ENCODE measurements around the gene CAMK2D.

Gene CAMK2D

GRCh38 chr4:113572620-113573019 is 188.9 kb downstream of the CAMK2D start:
- no peak for DNase-seq (ENCODE audit: extremely low read depth, insufficient read length)
- H3K36me3 ChIP-seq (ENCODE audit: control insufficient read depth, insufficient read depth, low read length), result no peaks in the 10 kb centered on the region
- no peaks in the 10 kb centered on the region for H3K27me3 ChIP-seq (replicated peaks; ENCODE audit: control insufficient read depth, insufficient read depth, low read length)
- H3K4me3 ChIP-seq (replicated peaks; ENCODE audit: low read depth, low read length), result no peak overlapping the region
- no peak for TF ChIP-seq CTCF (IDR thresholded peaks at IDR 0.05; ENCODE audit: insufficient read depth, low read length, poor library complexity, severe bottlenecking)

GRCh38 chr4:113566015-113566795 is 195.3 kb downstream of the CAMK2D start:
- Histone ChIP-seq H3K4me3 (replicated peaks; ENCODE audit: low read depth, low read length) (no peak overlapping the region), H3K27me3 (replicated peaks; ENCODE audit: control insufficient read depth, insufficient read depth, low read length) (no peaks in the 10 kb centered on the region), H3K36me3 (ENCODE audit: control insufficient read depth, insufficient read depth, low read length) (no peaks in the 10 kb centered on the region)
- no peak for TF ChIP-seq CTCF (IDR thresholded peaks at IDR 0.05; ENCODE audit: insufficient read depth, low read length, poor library complexity, severe bottlenecking)
- no peak for DNase-seq (ENCODE audit: extremely low read depth, insufficient read length)

- TF ChIP-seq CTCF (IDR thresholded peaks at IDR 0.05; ENCODE audit: insufficient read depth, low read length, poor library complexity, severe bottlenecking), result no peak
- H3K27me3 ChIP-seq (replicated peaks; ENCODE audit: control insufficient read depth, insufficient read depth, low read length), result no peaks in the 10 kb centered on the region
- no peak overlapping the region for H3K4me3 ChIP-seq (replicated peaks; ENCODE audit: low read depth, low read length)
- DNase-seq (ENCODE audit: extremely low read depth, insufficient read length), result no peak
- H3K36me3 ChIP-seq (ENCODE audit: control insufficient read depth, insufficient read depth, low read length), result no peaks in the 10 kb centered on the region
These were observed 195.9 kb downstream of the CAMK2D start for GRCh38 chr4:113565702-113566012.

- peak; percentile 25 for DNase-seq (ENCODE audit: extremely low read depth, insufficient read length)
- no peaks in the 10 kb centered on the region for H3K36me3 ChIP-seq (ENCODE audit: control insufficient read depth, insufficient read depth, low read length)
- H3K4me3 ChIP-seq (replicated peaks; ENCODE audit: low read depth, low read length), result no peak overlapping the region
- H3K27me3 ChIP-seq (replicated peaks; ENCODE audit: control insufficient read depth, insufficient read depth, low read length), result no peaks in the 10 kb centered on the region
- no peak for TF ChIP-seq CTCF (IDR thresholded peaks at IDR 0.05; ENCODE audit: insufficient read depth, low read length, poor library complexity, severe bottlenecking)
These were observed 197.0 kb downstream of the CAMK2D start for GRCh38 chr4:113564493-113564892.

GRCh38 chr4:113563691-113564378 is 197.7 kb downstream of the CAMK2D start:
- no peaks in the 10 kb centered on the region for H3K27me3 ChIP-seq (replicated peaks; ENCODE audit: control insufficient read depth, insufficient read depth, low read length)

More at GRCh38 chr4:113563691-113564378, 197.7 kb downstream of the CAMK2D start:
- no peak for DNase-seq (ENCODE audit: extremely low read depth, insufficient read length)
- Histone ChIP-seq H3K36me3 (ENCODE audit: control insufficient read depth, insufficient read depth, low read length) (no peaks in the 10 kb centered on the region), H3K4me3 (replicated peaks; ENCODE audit: low read depth, low read length) (no peak overlapping the region)
- no peak for TF ChIP-seq CTCF (IDR thresholded peaks at IDR 0.05; ENCODE audit: insufficient read depth, low read length, poor library complexity, severe bottlenecking)

Measured in GM06990 (cell line).